Measurements from ENCODE around the gene HBA2.
"Not testable (repeated sequence)": the region's sequence is repeated elsewhere in the genome, so short reads cannot be mapped to it uniquely, and the experiment has no call there.

Gene HBA2

DNA sequence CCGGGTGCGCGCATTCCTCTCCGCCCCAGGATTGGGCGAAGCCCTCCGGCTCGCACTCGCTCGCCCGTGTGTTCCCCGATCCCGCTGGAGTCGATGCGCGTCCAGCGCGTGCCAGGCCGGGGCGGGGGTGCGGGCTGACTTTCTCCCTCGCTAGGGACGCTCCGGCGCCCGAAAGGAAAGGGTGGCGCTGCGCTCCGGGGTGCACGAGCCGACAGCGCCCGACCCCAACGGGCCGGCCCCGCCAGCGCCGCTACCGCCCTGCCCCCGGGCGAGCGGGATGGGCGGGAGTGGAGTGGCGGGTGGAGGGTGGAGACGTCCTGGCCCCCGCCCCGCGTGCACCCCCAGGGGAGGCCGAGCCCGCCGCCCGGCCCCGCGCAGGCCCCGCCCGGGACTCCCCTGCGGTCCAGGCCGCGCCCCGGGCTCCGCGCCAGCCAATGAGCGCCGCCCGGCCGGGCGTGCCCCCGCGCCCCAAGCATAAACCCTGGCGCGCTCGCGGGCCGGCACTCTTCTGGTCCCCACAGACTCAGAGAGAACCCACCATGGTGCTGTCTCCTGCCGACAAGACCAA, at the start of gene HBA2:
HBA2 (plus strand) TSS at position 503 of the 568 bp plus-strand sequence; CDS start at position 540, 37 bp downstream.
- H3K4me3 ChIP-seq (ENCODE audit: low read depth, low read length); DNase-seq (ENCODE audit: low read depth): not testable (repeated sequence)

DNA sequence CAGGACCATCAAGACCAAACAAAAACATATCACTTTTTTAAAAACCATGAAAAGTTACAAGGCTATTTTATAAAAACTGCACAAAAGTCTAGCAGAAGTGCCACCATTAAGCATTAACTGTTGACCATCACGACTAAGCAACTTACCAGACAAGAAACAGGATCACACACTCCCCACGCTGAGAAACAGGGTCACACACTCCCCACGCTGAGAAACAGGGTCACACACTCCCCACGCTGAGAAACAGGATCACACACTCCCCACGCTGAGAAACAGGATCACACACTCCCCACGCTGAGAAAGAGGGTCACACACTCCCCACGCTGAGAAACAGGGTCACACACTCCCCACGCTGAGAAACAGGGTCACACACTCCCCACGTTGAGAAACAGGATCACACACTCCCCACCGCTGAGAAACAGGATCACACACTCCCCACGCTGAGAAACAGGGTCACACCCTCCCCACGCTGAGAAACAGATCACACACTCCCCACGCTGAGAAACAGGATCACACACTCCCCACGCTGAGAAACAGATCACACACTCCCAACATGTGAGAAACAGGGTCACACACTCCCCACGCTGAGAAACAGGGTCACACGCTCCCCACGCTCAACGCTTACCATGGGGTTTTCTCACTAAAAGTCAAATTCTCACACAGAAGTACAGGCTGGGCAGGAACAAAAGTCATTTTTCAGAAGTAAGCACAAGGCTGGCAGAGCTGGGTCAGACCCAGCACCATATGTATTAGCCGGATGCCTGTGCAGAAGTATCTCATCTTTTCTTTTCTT, 48.9 kb upstream of the HBA2 start:
- H3K4me3 ChIP-seq (ENCODE audit: low read depth, low read length); DNase-seq (ENCODE audit: low read depth): not testable (repeated sequence)

DNA sequence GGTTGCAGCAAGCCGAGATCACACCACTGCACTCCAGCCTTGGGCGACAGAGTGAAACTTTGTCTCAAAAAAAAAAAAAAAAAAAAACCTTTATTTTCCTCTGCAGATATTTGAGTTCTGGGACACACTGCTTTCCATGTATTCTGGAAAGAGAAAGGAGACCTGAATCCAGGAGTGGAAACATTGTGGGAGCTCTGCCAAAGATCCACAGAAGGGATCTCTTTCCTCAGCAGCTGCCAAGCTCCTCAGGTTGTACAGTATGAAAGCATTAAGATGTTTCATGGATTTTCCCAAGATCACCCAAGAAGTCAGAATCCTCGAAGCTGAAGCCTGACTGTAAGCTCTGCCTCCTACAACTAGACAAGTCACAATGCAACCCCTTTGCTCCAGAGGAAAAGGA, 47.7 kb upstream of the HBA2 start:
- no peak overlapping the region for H3K4me3 ChIP-seq (ENCODE audit: low read depth, low read length)
- no peak for DNase-seq (ENCODE audit: low read depth)
- TF ChIP-seq POLR2A (IDR thresholded peaks at IDR 0.05; ENCODE audit: extremely low read depth, insufficient read length) = no peak
- TF ChIP-seq, protein P1, sequence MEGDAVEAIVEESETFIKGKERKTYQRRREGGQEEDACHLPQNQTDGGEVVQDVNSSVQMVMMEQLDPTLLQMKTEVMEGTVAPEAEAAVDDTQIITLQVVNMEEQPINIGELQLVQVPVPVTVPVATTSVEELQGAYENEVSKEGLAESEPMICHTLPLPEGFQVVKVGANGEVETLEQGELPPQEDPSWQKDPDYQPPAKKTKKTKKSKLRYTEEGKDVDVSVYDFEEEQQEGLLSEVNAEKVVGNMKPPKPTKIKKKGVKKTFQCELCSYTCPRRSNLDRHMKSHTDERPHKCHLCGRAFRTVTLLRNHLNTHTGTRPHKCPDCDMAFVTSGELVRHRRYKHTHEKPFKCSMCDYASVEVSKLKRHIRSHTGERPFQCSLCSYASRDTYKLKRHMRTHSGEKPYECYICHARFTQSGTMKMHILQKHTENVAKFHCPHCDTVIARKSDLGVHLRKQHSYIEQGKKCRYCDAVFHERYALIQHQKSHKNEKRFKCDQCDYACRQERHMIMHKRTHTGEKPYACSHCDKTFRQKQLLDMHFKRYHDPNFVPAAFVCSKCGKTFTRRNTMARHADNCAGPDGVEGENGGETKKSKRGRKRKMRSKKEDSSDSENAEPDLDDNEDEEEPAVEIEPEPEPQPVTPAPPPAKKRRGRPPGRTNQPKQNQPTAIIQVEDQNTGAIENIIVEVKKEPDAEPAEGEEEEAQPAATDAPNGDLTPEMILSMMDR (IDR thresholded peaks at IDR 0.05; ENCODE audit: low read depth, low read length) = no peak

DNA sequence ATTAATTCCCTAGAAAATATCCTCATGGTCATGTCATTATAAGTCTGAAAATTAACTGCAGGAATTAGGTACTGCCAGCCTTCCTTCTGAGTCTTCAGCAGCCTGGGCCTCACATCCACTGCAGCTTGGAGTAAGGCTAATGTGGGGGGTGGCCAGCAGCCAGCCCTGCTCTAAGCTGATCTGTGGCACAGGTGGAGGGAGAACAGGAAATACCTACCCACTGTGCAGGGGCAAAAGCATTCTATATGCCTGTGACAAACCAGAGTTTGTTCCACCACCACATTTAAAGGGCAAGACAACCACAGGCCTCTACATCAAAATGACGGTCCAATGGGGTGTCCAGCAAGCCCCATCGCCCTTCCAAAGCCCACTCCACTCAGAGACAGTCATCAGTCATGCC, 43.6 kb upstream of the HBA2 start:
- no peak for DNase-seq (ENCODE audit: low read depth)
- H3K4me3 ChIP-seq (ENCODE audit: low read depth, low read length) = no peak overlapping the region
- TF ChIP-seq, protein P2, sequence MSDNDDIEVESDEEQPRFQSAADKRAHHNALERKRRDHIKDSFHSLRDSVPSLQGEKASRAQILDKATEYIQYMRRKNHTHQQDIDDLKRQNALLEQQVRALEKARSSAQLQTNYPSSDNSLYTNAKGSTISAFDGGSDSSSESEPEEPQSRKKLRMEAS (IDR thresholded peaks at IDR 0.05; ENCODE audit: low read depth, low read length) = no peak
- TF ChIP-seq POLR2A (IDR thresholded peaks at IDR 0.05; ENCODE audit: extremely low read depth, insufficient read length) (no peak), MYC (IDR thresholded peaks at IDR 0.05; ENCODE audit: low read depth, low read length) (no peak)
- TF ChIP-seq, protein P1 (IDR thresholded peaks at IDR 0.05; ENCODE audit: low read depth, low read length) = no peak

DNA sequence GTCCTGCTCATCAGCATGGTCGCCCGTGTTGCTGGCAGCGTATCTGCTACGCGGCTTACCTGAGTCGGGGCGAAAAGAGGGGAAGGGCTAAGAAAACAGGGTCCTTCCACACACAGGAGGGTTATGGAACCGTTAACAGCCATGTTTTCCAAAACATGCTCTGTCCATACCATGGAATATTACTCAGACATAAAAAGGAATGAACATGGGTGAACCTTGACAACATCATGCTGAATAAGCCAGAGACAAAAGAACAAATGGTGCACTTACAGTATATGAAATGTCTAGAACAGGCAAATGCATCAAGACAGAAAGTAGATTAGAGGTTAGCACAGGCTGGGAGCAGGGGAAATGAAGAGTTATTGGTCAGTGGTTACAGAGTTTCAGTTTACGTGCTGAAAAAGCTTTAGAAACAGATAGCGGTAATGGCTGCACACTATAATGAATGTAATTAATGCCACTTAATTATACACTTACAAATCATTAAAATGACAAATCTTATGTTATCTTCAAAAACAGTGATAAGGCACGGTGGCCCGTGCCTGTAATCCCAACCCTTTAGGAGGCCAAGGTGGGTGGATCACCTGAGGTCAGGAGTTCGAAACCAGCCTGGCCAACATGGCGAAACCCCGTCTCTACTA, 42.0 kb upstream of the HBA2 start:
- DNase-seq (ENCODE audit: low read depth) = no peak
- H3K4me3 ChIP-seq (ENCODE audit: low read depth, low read length) = no peak overlapping the region
- TF ChIP-seq POLR2A (IDR thresholded peaks at IDR 0.05; ENCODE audit: extremely low read depth, insufficient read length) = no peak
- TF ChIP-seq, protein P1 (IDR thresholded peaks at IDR 0.05; ENCODE audit: low read depth, low read length) = no peak
- TF ChIP-seq, protein P2 (IDR thresholded peaks at IDR 0.05; ENCODE audit: low read depth, low read length) = no peak
- TF ChIP-seq MYC (IDR thresholded peaks at IDR 0.05; ENCODE audit: low read depth, low read length) = no peak

DNA sequence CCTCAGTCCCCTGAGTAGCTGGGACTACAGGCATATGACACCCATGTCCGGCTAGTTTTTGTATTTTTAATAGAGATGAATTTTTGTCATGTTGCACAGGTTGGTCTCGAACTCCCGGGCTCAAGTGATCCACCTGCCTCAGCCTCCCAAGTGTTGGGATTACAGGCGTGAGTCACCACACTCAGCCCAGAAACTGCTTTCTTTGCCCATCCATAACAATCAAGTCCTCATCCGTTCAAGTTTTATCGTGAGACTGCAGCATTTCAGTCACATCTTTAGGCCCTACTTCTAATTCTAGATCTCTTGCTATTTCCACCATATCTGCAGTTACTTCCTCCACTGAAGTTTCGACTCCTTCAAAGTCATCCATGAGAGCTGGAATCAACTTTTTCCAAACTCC, 40.6 kb upstream of the HBA2 start:
- H3K4me3 ChIP-seq (ENCODE audit: low read depth, low read length) = no peak overlapping the region
- no peak for DNase-seq (ENCODE audit: low read depth)
- TF ChIP-seq, protein P2 (IDR thresholded peaks at IDR 0.05; ENCODE audit: low read depth, low read length) = no peak
- TF ChIP-seq, protein P1 (IDR thresholded peaks at IDR 0.05; ENCODE audit: low read depth, low read length) = no peak
- no peak for TF ChIP-seq MYC (IDR thresholded peaks at IDR 0.05; ENCODE audit: low read depth, low read length)
- TF ChIP-seq POLR2A (IDR thresholded peaks at IDR 0.05; ENCODE audit: extremely low read depth, insufficient read length) = no peak

DNA sequence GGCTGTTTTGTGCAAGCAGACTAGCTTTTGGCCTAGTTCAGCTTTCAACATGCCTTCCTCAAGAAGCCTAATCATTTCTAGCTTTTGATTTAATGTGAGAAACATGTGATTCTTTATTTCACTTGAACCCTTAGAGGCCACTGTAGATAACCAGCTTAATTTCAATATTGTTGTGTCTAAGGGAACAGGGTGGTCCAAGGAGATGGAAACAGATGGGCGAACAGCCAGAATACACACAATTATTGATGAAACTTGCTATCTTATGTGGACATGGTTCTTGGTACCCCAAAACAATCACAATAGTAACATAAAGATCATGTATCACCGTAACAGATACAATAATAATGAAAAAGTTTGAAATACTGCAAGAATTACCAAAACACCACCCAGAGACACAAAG, 39.0 kb upstream of the HBA2 start:
- H3K4me3 ChIP-seq (ENCODE audit: low read depth, low read length) = no peak overlapping the region
- TF ChIP-seq, protein P2 (IDR thresholded peaks at IDR 0.05; ENCODE audit: low read depth, low read length) = no peak
- no peak for TF ChIP-seq POLR2A (IDR thresholded peaks at IDR 0.05; ENCODE audit: extremely low read depth, insufficient read length)
- TF ChIP-seq MYC (IDR thresholded peaks at IDR 0.05; ENCODE audit: low read depth, low read length) = no peak
- TF ChIP-seq, protein P1 (IDR thresholded peaks at IDR 0.05; ENCODE audit: low read depth, low read length) = no peak
- DNase-seq (ENCODE audit: low read depth) = no peak

Data from NB4 (cell line).